SIG-M5 treated with dmso at 0.1 percent for 504 hours (cell line): Measurements from ENCODE around the gene NOD2.

Experiments
- DNase-seq: peaks from one replicate; lab custom pipeline; 2025; ENCODE audit not compliant: unreplicated experiment; lab: John Stamatoyannopoulos, UW

NOD2 gene

GRCh38 chr16:50741225-50741780 lies 47.9 kb downstream of the NOD2 start:
- no peak for DNase-seq

- DNase-seq = peak; percentile 97
Observed at GRCh38 chr16:50741781-50742575, 48.6 kb downstream of the NOD2 start, which contains the start of gene CYLD. TSS of gene CYLD (plus strand) at chr16:50742086. CDS start at chr16:50749699, 7,613 bp downstream.

- peak; percentile 23 for DNase-seq
Observed at GRCh38 chr16:50742576-50743200, 49.3 kb downstream of the NOD2 start.

GRCh38 chr16:50743581-50744225 lies 50.3 kb downstream of the NOD2 start:
- DNase-seq = no peak

GRCh38 chr16:50744881-50745280 lies 51.5 kb downstream of the NOD2 start:
- no peak for DNase-seq

GRCh38 chr16:50745940-50746339 lies 52.5 kb downstream of the NOD2 start:
- no peak for DNase-seq

GRCh38 chr16:50747207-50747956 lies 54.0 kb downstream of the NOD2 start:
- DNase-seq = peak; percentile 77

GRCh38 chr16:50751528-50751927 lies 58.1 kb downstream of the NOD2 start:
- no peak for DNase-seq

GRCh38 chr16:50752471-50753235 lies 59.2 kb downstream of the NOD2 start:
- no peak for DNase-seq

- no peak for DNase-seq
Observed at GRCh38 chr16:50756473-50756872, 63.1 kb downstream of the NOD2 start.

- peak; percentile 74 for DNase-seq
Observed at GRCh38 chr16:50761267-50761666, 67.9 kb downstream of the NOD2 start.

GRCh38 chr16:50762241-50762640 lies 68.8 kb downstream of the NOD2 start:
- no peak for DNase-seq

GRCh38 chr16:50763211-50763610 lies 69.8 kb downstream of the NOD2 start:
- no peak for DNase-seq

- no peak for DNase-seq
Observed at GRCh38 chr16:50765260-50765659, 71.9 kb downstream of the NOD2 start.

GRCh38 chr16:50765861-50766260 lies 72.5 kb downstream of the NOD2 start:
- no peak for DNase-seq

GRCh38 chr16:50767197-50767596 lies 73.8 kb downstream of the NOD2 start:
- DNase-seq = no peak

GRCh38 chr16:50771366-50771765 lies 78.0 kb downstream of the NOD2 start:
- DNase-seq = no peak

- DNase-seq = no peak
Observed at GRCh38 chr16:50774405-50774804, 81.0 kb downstream of the NOD2 start.

GRCh38 chr16:50774960-50775359 lies 81.6 kb downstream of the NOD2 start:
- no peak for DNase-seq

GRCh38 chr16:50776037-50776436 lies 82.6 kb downstream of the NOD2 start:
- no peak for DNase-seq
